Measurements from ENCODE around the gene SERTAD3. TPM values are rescaled to one million over a fixed set of nuclear protein-coding genes. Genes with fewer than 3 reads are reported as not detected.
A peak's percentile ranks its signal among the peaks of the same experiment; 100 is the strongest.

The SERTAD3 gene
- total RNA-seq, 4 donors from 2014 or later: 22.1 to 30.2 (median 26.4) TPM

DNA sequence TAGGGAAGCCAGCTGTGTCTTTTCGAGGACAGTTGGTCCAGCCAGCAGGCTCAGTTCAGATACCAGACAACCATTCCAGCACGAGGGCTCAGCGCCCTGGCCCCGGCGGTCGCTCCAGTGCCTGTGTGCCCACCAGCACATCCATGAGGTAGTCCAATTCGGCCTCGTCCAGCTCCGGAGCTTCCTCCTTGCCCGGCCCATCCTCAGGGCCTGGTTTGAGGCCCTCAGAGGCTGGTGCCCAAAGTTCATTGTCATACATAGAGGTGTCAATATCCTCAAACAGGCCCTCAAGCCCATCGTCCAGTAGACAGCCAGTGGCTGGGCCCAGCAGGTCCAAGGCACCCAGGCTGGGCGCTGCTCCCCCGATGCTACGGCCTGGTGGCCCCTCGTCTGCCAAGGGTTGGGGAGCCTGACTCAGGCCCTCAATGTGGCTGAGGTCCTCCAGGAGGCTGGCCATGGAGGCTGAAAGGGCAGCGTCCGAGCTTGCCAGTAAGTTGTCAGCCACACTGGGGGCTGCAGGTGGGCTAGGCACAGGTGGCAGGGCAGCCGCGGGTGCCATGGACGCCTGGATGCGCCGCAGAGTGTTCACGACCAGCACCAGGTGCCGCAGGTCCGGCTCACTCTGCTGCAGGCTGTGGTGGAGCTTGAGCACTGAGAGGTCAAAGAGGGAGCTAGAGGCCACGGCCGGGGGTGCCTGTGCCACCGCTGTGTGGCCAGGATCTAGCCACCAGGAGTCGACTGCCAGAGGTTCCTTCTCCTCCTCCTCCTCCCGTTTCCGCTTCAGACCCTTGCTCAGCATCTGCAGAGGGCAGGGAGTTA is 21.2 kb downstream of the SERTAD3 start:
- H3K4me1 ChIP-seq: peaks cover 0 to 57% (median 29%) of the 10 kb centered on the region in 3 donors
- H3K4me3 ChIP-seq: no peak overlapping the region
- H3K9me3 ChIP-seq: no peaks in the 10 kb centered on the region
- H3K27ac ChIP-seq: peak overlapping the region in 3 of 4 donors; percentile 69 to 98 (median 92)
- H3K36me3 ChIP-seq: peaks cover 0 to 16% of the 10 kb centered on the region in 2 donors
- no peak for ATAC-seq
- TF ChIP-seq POLR2AphosphoS5 (IDR thresholded peaks at IDR 0.05) (no peak), EP300 (IDR thresholded peaks at IDR 0.05) (no peak), POLR2A (IDR thresholded peaks at IDR 0.05) (no peak)
- 84 to 100% methylated on average over 3 to 12 of the region's 31 CpGs for WGBS, 2 donors (ENCODE audit: low coverage in 1 of 2)
- H3K27me3 ChIP-seq: no peaks in the 10 kb centered on the region

DNA sequence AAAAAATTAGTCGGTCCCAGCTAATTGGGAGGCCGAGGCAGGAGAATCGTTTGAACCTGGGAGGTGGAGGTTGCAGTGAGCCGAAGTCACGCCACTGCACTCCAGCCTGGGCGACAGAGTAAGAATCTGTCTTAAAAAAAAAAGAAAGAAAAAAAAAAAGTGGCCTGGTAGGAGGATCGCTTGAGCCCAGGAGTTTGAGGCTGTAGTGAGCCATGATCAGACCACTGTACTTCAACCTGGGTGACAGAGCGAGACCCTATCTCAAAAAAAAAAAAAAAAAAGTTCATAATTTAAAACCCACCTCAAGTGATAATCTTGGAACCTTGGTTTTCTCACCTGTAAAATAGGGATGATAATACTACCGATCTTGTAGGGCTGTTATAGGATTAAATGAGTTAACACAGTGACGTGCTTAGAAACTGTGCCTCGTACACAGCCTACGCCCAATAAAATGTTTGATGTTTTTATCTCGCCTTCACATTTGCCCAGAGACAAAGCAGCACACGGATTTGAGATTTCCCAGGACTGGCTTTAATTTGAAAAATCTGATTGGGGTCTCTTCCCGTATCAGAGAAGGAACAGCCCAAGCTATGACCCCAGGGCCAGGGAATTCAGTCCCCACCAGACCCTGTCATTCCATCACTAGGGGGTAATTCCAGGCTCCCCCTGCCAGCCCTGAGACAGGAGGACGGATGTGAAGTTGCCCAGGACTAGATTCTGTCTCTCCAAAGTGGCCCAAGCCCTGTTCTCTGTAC is 22.0 kb downstream of the SERTAD3 start:
- H3K27me3 ChIP-seq: no peaks in the 10 kb centered on the region
- no peak for TF ChIP-seq POLR2A (IDR thresholded peaks at IDR 0.05)
- TF ChIP-seq EP300 (IDR thresholded peaks at IDR 0.05): no peak
- no peak for TF ChIP-seq POLR2AphosphoS5 (IDR thresholded peaks at IDR 0.05)
- TF ChIP-seq, protein P1, sequence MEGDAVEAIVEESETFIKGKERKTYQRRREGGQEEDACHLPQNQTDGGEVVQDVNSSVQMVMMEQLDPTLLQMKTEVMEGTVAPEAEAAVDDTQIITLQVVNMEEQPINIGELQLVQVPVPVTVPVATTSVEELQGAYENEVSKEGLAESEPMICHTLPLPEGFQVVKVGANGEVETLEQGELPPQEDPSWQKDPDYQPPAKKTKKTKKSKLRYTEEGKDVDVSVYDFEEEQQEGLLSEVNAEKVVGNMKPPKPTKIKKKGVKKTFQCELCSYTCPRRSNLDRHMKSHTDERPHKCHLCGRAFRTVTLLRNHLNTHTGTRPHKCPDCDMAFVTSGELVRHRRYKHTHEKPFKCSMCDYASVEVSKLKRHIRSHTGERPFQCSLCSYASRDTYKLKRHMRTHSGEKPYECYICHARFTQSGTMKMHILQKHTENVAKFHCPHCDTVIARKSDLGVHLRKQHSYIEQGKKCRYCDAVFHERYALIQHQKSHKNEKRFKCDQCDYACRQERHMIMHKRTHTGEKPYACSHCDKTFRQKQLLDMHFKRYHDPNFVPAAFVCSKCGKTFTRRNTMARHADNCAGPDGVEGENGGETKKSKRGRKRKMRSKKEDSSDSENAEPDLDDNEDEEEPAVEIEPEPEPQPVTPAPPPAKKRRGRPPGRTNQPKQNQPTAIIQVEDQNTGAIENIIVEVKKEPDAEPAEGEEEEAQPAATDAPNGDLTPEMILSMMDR (IDR thresholded peaks at IDR 0.05): no peak
- no peak for ATAC-seq
- H3K4me3 ChIP-seq: peak overlapping the region in 1 of 2 donors; percentile 56
- peaks cover 0 to 16% of the 10 kb centered on the region in 2 donors for H3K36me3 ChIP-seq
- H3K4me1 ChIP-seq: peaks cover 0 to 62% (median 33%) of the 10 kb centered on the region in 3 donors
- H3K27ac ChIP-seq: peak overlapping the region; percentile 92 to 100 (median 96)
- H3K9me3 ChIP-seq: no peaks in the 10 kb centered on the region
- WGBS, 2 donors (ENCODE audit: low coverage in 1 of 2): 56 to 65% methylated on average over 7 to 15 of the region's 16 CpGs

DNA sequence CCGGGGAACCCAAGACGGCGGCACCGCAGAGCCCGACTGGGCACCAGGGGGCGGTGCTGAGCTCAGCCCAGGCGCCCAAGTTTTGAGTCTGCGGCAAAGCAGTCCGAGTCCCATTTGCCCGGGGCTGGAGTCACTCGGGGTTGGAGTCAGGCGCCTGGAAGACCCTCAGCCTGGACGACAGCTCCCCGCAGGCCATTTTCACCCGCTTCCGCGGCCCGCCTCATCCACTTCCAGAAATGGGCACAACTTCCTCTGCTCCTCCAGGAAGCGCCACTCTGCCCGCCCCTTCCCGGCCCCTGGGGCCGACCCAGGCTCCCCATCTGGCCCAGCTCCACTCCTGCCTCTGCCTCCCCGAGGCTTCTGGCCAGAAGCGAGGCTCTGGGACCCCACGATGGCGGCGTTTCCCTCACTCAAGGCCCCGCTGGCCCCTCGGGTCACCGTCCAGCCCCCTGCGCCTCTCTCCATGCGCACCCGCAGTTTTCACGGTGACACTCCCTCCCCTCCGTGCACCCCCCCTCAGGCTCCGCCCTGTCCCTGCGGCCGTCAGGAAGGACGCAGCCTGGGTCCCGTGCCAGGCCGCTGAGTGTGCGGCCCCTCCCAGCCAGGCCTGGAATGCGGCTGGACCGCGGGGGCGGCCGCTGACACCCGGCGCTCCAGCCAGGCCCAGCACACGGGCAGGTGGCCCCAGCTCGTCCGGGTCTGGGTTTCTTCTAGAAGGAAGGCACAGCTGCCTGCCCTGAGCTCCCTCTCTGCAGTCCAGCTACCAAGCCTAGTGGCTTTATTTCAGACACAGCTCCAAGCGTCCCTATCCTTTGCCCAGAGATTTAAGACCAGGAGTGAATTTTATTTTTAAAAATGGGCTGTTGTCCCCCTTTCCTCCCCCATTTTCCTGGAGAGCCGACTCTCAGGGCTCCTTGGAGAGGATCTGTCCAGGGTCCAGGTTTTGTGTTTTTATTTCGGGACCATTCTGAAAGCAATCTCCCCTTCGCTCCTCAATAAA is 23.1 kb downstream of the SERTAD3 start:
- H3K4me1 ChIP-seq: peaks cover 0 to 58% (median 33%) of the 10 kb centered on the region in 3 donors
- H3K36me3 ChIP-seq: peaks cover 0 to 16% of the 10 kb centered on the region in 2 donors
- 1 to 4% methylated on average over 8 to 15 of the region's 56 CpGs for WGBS, 2 donors (ENCODE audit: low coverage in 1 of 2)
- H3K27me3 ChIP-seq: no peaks in the 10 kb centered on the region
- TF ChIP-seq EP300 (IDR thresholded peaks at IDR 0.05): no peak
- peak; percentile 96 for TF ChIP-seq POLR2AphosphoS5 (IDR thresholded peaks at IDR 0.05)
- TF ChIP-seq, protein P1 (IDR thresholded peaks at IDR 0.05): peak in 3 of 4 experiments; percentile 87 to 91 (median 90)
- peak; percentile 82 to 90 for TF ChIP-seq POLR2A (IDR thresholded peaks at IDR 0.05)
- peak; percentile 87 for ATAC-seq
- H3K9me3 ChIP-seq: no peaks in the 10 kb centered on the region
- peak overlapping the region; percentile 92 to 100 (median 96) for H3K27ac ChIP-seq
- H3K4me3 ChIP-seq: peak overlapping the region; percentile 47 to 56

DNA sequence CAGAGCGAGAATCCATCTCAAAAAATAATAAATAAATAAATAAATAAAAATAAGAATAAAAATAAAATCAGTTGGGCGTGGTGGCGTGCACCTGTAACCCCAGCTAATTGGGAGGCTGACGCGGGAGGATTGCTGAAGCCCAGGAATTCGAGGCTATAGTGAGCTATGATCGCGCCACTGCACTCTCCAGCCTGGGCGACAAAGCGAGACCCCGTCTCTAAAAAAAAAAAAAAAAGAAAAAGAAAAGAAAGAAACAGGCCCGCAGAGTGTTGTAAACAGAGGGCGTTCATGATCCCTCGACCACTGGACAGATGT is 23.7 kb downstream of the SERTAD3 start:
- Histone ChIP-seq H3K4me3 (peak overlapping the region; percentile 47 to 56), H3K36me3 (peaks cover 0 to 16% of the 10 kb centered on the region in 2 donors), H3K9me3 (no peaks in the 10 kb centered on the region), H3K27ac (peak overlapping the region; percentile 92 to 100 (median 96)), H3K27me3 (no peaks in the 10 kb centered on the region), H3K4me1 (peaks cover 0 to 58% (median 33%) of the 10 kb centered on the region in 3 donors)
- no peak for ATAC-seq
- TF ChIP-seq POLR2AphosphoS5 (IDR thresholded peaks at IDR 0.05): no peak
- TF ChIP-seq, protein P1 (IDR thresholded peaks at IDR 0.05): no peak
- TF ChIP-seq POLR2A (IDR thresholded peaks at IDR 0.05): no peak
- whole genome bisulfite sequencing, 2 donors (ENCODE audit: low coverage in 1 of 2): 47 to 57% methylated on average over 6 to 11 of the region's 14 CpGs
